Esophagus squamous epithelium (tissue), 5 donors: ENCODE data around the gene RANBP2. TPM values are rescaled to one million over a fixed set of nuclear protein-coding genes. Genes with fewer than 3 reads are reported as not detected.

Source experiments
- DNase-seq: peaks from one replicate; lab custom pipeline; 2025; lab: John Stamatoyannopoulos, UW
- H3K27ac ChIP-seq, 4 donors: fragments of 200-600 bp; sonication (generic); one replicate each; pipeline ENCODE4 v1.5.1; 2016 to 2019; ENCODE audit warnings: mild to moderate bottlenecking in 1 of 4
- H3K27me3 ChIP-seq, 4 donors: fragments of 200-600 bp; sonication (generic); 1 replicate in 3 of 4; 2 replicates in 1 of 4; pipeline versions ENCODE4 v1.5.1 to v1.6.0; 2017 to 2021; ENCODE audit warnings: antibody characterized with exemption in 1 of 4
- H3K36me3 ChIP-seq, 3 donors: fragments of 200-600 bp; sonication (generic); one replicate each; pipeline ENCODE4 v1.5.1; 2016 to 2019
- H3K4me1 ChIP-seq, 3 donors: fragments of 200-600 bp; sonication (generic); one replicate each; pipeline ENCODE4 v1.5.1; 2017 to 2019
- H3K4me3 ChIP-seq, 4 donors: fragments of 200-600 bp; sonication (generic); 1 replicate in 3 of 4; 2 replicates in 1 of 4; pipeline ENCODE4 v1.5.1; 2016 to 2019; ENCODE audit warnings: mild to moderate bottlenecking in 2 of 4, moderate library complexity in 1 of 4
- H3K9me3 ChIP-seq, 3 donors: fragments of 200-600 bp; sonication (generic); one replicate each; pipeline ENCODE4 v1.5.1; 2016 to 2019
- POLR2A ChIP-seq, 4 donors: fragments of 450-650 bp; IDR thresholded peaks; one replicate each; pipeline ENCODE4 v1.6.1; 2017; ENCODE audit warnings: antibody characterized with exemption in 4 of 4, mild to moderate bottlenecking in 4 of 4, moderate library complexity in 3 of 4
- WGBS, 2 donors: methylation state at CpG; one replicate each; pipeline ENCODE4 v1.1.5; 2018; 5-methylcytosine and 5-hydroxymethylcytosine counted together
- intact Hi-C: fragments of 100-400 bp; cut with DNase I; formaldehyde crosslinking; loops from one replicate; pipeline ENCODE4 v1.15.0; 2022
- total RNA-seq, 4 donors: library from RNA; depleted of rRNA; stranded (reverse); fragments of >200 nt; gene quantifications; one replicate each; pipeline ENCODE4 v1.1.0, GENCODE V29; 2016
- TF ChIP-seq, protein P1 (sequence below), 6 experiments: fragments of 450-650 bp in 4 of 6; fragments of 200-600 bp in 2 of 6; sonication (generic) in 2 of 6; IDR thresholded peaks; one replicate each; pipeline ENCODE4 v1.5.1; 2016 to 2019; ENCODE audit warnings: antibody characterized with exemption in 6 of 6, mild to moderate bottlenecking in 4 of 6, moderate library complexity in 4 of 6
- donor health status: DM: yes; HTN: yes; CAD: no.

The RANBP2 gene
- total RNA-seq, 4 donors from 2014 or later = 36.8 to 69.6 (median 52.2) TPM

DNA sequence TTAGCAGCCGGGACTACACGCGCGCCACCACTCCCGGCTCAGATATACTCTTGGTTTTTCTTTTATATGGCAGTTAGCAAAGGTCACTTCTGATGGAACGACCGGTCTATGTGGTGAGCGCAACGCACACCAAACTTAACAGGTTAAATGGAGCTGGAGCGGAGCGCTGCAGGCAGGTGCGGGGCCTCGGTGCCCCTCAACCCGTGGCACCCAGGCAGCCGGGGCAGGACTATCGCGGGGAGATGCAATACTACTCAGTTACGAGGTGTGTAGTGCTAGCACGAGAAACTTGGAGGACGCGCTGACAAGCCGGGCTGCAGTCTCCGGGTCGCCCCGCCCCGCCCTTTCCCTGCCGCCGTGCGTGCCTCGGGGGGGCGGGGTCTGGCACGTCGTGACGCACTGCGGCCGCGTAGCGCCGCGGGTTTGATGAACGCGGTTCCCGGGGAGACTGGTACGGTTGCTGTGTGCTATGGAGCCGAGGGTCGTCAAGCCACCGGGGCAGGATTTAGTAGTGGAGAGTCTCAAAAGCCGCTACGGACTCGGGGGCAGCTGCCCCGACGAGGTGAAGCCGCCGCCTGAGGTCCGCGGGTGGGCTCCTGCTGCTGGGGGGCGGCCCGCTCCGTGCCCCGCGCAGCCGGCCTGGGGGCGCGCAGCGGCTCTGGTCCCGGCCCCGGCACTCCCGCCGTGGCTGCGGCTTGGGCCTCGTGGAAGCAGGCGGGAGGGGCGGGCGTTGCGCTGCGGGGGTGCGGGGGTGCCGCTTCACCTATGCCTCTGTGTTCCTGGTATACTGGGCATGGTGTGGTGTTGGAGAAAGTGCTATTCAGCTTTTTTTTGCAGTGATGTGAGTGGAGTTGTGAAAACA, 67.3 kb downstream of the RANBP2 start, which contains the start of gene CCDC138:
Gene CCDC138, plus strand, starts transcription at position 418 of the 862 bp plus-strand sequence. Its CDS starts 52 bp downstream, at position 470.
- H3K4me1 ChIP-seq = peaks cover 0 to 17% (median 6%) of the 10 kb centered on the region in 3 donors
- peak within 1 kb of the TSS; percentile 61 to 97 (median 74) for H3K4me3 ChIP-seq
- 0% methylated on average over 9 to 24 of the region's 78 CpGs for WGBS, 2 donors
- no peaks in the 10 kb centered on the region for H3K9me3 ChIP-seq
- H3K36me3 ChIP-seq = peaks cover 0 to 34% (median 7%) of the 10 kb centered on the region in 3 donors
- no peaks in the 10 kb centered on the region for H3K27me3 ChIP-seq
- peak within 1 kb of the TSS; percentile 85 to 90 (median 88) for H3K27ac ChIP-seq
- DNase-seq = peak; percentile 29
- intact Hi-C loops = no loop called here
- TF ChIP-seq, protein P1, sequence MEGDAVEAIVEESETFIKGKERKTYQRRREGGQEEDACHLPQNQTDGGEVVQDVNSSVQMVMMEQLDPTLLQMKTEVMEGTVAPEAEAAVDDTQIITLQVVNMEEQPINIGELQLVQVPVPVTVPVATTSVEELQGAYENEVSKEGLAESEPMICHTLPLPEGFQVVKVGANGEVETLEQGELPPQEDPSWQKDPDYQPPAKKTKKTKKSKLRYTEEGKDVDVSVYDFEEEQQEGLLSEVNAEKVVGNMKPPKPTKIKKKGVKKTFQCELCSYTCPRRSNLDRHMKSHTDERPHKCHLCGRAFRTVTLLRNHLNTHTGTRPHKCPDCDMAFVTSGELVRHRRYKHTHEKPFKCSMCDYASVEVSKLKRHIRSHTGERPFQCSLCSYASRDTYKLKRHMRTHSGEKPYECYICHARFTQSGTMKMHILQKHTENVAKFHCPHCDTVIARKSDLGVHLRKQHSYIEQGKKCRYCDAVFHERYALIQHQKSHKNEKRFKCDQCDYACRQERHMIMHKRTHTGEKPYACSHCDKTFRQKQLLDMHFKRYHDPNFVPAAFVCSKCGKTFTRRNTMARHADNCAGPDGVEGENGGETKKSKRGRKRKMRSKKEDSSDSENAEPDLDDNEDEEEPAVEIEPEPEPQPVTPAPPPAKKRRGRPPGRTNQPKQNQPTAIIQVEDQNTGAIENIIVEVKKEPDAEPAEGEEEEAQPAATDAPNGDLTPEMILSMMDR (IDR thresholded peaks at IDR 0.05) = peak in 1 of 6 experiments; percentile 7
- peak in 1 of 4 donors; percentile 52 for TF ChIP-seq POLR2A (IDR thresholded peaks at IDR 0.05)

DNA sequence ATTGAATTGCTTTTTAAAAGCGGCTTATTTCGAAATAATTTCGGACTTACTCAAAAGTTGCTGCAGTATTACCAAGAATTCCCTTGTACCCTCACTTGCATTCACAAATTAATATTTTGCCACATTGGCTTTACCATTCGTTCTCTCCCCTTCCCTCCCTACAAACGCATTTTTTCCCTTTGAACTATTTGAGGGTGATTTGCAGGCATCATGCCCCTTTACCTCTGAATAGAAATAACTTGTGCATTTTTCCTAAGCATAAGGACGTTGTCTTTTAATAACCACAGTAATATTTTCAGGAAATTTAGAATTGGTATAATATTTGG, 67.9 kb downstream of the RANBP2 start:
- DNase-seq = no peak
- H3K9me3 ChIP-seq = no peaks in the 10 kb centered on the region
- H3K27me3 ChIP-seq = no peaks in the 10 kb centered on the region
- WGBS, 2 donors = 2 to 3% methylated on average over 6 of the region's 6 CpGs
- peaks cover 0 to 33% (median 7%) of the 10 kb centered on the region in 3 donors for H3K36me3 ChIP-seq
- intact Hi-C loops = no loop called here
- peak overlapping the region in 3 of 4 donors; percentile 85 to 90 (median 86) for H3K27ac ChIP-seq
- TF ChIP-seq, protein P1 (IDR thresholded peaks at IDR 0.05) = no peak
- TF ChIP-seq POLR2A (IDR thresholded peaks at IDR 0.05) = no peak
- peaks cover 0 to 17% (median 6%) of the 10 kb centered on the region in 3 donors for H3K4me1 ChIP-seq
- H3K4me3 ChIP-seq = peak overlapping the region; percentile 61 to 97 (median 74)

DNA sequence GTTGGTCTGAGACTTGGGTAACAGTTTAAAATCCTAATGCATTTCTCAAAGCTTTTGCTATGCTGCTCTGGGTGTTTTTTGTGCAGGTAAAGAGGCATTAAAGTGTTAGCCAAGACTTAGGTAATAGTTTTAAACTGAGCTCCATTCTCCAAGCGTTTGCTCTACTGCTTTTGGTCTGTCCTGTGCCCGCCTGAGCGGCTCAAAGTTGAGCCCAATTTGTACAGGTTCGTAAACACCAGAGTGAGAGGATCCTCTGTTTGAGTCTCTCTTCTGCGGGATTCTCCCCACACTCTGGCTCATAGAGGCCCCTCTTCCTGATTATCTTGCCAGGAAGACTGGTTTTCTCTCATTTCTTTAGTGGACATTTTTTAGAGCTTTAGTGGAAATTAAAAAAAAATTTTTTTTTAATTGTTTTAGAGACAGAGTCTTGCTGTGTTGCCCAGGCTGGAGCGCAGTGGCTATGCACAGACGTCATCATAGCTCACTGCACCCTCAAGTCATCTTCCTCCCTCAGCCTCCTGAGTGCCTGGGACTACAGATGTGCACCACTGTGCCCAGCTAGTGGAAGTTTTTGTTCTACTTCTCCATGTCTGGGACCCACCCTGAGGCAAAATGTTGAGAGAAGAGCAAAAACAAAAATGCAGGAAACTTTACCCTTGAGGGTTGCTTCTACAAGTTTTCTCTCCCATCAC, 83.9 kb downstream of the RANBP2 start:
- H3K4me1 ChIP-seq = peaks cover 0 to 10% (median 0%) of the 10 kb centered on the region in 3 donors
- H3K9me3 ChIP-seq = no peaks in the 10 kb centered on the region
- no peaks in the 10 kb centered on the region for H3K27me3 ChIP-seq
- 91 to 97% methylated on average over 7 of the region's 7 CpGs for WGBS, 2 donors
- H3K4me3 ChIP-seq = no peak overlapping the region
- no peak overlapping the region for H3K27ac ChIP-seq
- no peak for DNase-seq
- intact Hi-C loops = no loop called here
- TF ChIP-seq, protein P1 (IDR thresholded peaks at IDR 0.05) = no peak
- TF ChIP-seq POLR2A (IDR thresholded peaks at IDR 0.05) = no peak
- peaks cover 0 to 27% (median 0%) of the 10 kb centered on the region in 3 donors for H3K36me3 ChIP-seq

DNA sequence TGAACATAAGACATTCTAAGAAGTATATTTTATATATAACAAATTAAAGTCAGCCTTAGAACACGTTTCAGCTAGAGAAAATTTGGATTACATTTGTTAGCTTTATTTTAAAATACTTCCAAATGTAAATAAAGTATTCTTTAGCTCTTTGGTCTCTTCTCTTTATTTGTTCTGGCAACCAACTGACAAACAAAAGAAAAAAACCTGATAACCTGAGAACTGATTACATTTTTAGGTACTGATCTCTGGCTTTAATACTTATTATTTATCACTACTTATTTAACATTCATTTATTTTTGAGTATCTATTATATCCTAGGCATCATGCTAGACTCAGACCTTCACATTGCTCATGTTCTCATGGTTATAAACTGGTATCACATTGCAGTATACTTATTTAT, 85.8 kb downstream of the RANBP2 start:
- Histone ChIP-seq H3K9me3 (peaks cover 3 to 6% (median 5%) of the 10 kb centered on the region in 3 donors), H3K4me3 (no peak overlapping the region), H3K4me1 (peaks cover 0 to 10% (median 0%) of the 10 kb centered on the region in 3 donors), H3K36me3 (peaks cover 0 to 27% (median 0%) of the 10 kb centered on the region in 3 donors), H3K27me3 (no peaks in the 10 kb centered on the region), H3K27ac (no peak overlapping the region)
- no peak for DNase-seq
- intact Hi-C loops = no loop called here
- no peak for TF ChIP-seq POLR2A (IDR thresholded peaks at IDR 0.05)
- TF ChIP-seq, protein P1 (IDR thresholded peaks at IDR 0.05) = no peak
- 45 to 57% methylated on average over 1 of the region's 1 CpG for WGBS, 2 donors
